Endothelial cell of umbilical vein (primary cell): ENCODE measurements around the gene AGAP3. TPM values are rescaled to one million over a fixed set of nuclear protein-coding genes. Genes with fewer than 3 reads are reported as not detected.

ENCODE experiments used
- BruUV-seq: library from RNA; stranded (reverse); fragments of 400-500 nt; replicated peaks from 2 replicates; lab custom pipeline; 2021; lab: Mats Ljungman, UMichigan
- CTCF ChIA-PET: fragments of 300-600, 350-600 bp; sonication (Branson Sonifier 250); formaldehyde crosslinking; loops from one replicate; lab custom pipeline; 2021; ENCODE audit warnings: antibody characterized with exemption, inconsistent platforms; lab: Charles Lee
- POLR2A ChIA-PET: fragments of 300-600, 350-600 bp; sonication (Branson Sonifier 250); formaldehyde crosslinking; loops from one replicate; lab custom pipeline; 2021; ENCODE audit warnings: antibody characterized with exemption, inconsistent platforms; lab: Charles Lee
- DNase-seq: peaks from one replicate; pipeline ENCODE4 v3.0.0-alpha.2; 2011; ENCODE audit warnings: low read depth, low spot score
- FAIRE-seq: peaks from 2 replicates; lab custom pipeline; 2011; peaks lifted over from hg19 to GRCh38; lab: Jason Lieb, UNC
- H2AFZ ChIP-seq: 2 replicates; pipeline ENCODE4 v1.6.0; 2012; ENCODE audit warnings: low read depth, low read length, control low read depth, inconsistent platforms
- H3K27ac ChIP-seq: 2 replicates; pipeline ENCODE4 v1.5.1; 2011; ENCODE audit warnings: low read depth, mild to moderate bottlenecking, control low read depth, low read length, moderate library complexity; ENCODE audit not compliant: insufficient read depth
- H3K27me3 ChIP-seq, 2 experiments: 2 replicates each; pipeline versions ENCODE4 v1.6.0 to v1.6.1; 2011; ENCODE audit warnings: low read length in 2 of 2, mixed read lengths in 1 of 2; ENCODE audit not compliant: control insufficient read depth in 2 of 2, insufficient read depth in 2 of 2
- H3K36me3 ChIP-seq, 2 experiments: 2 replicates in 1 of 2; 3 replicates in 1 of 2; pipeline ENCODE4 v1.5.1; 2011; ENCODE audit warnings: low read length in 2 of 2, mild to moderate bottlenecking in 1 of 2, moderate library complexity in 1 of 2; ENCODE audit not compliant: control insufficient read depth in 2 of 2, insufficient read depth in 2 of 2; ENCODE audit errors: extremely low read depth in 1 of 2
- H3K4me1 ChIP-seq: 3 replicates; pipeline ENCODE4 v1.5.1; 2011; ENCODE audit warnings: mild to moderate bottlenecking, low read length; ENCODE audit not compliant: control insufficient read depth, insufficient read depth; ENCODE audit errors: extremely low read depth
- H3K4me2 ChIP-seq: 2 replicates; pipeline ENCODE4 v1.6.1; 2011; ENCODE audit warnings: low read length, control low read depth, mixed read lengths; ENCODE audit not compliant: insufficient read depth
- H3K4me3 ChIP-seq, 3 experiments: fragments of 200-600 bp in 1 of 3; sonication (generic), shearing (Covaris generic) in 1 of 3; replicated peaks in 1 of 3; 2 replicates each; pipeline ENCODE4 v1.5.1; 2011 to 2016; ENCODE audit warnings: control low read depth in 3 of 3, low read length in 3 of 3, mild to moderate bottlenecking in 2 of 3, inconsistent platforms in 1 of 3, low read depth in 1 of 3, moderate library complexity in 1 of 3; ENCODE audit not compliant: insufficient read depth in 1 of 3
- H3K79me2 ChIP-seq: 2 replicates; pipeline ENCODE4 v1.6.0; 2012; ENCODE audit warnings: low read length, inconsistent platforms; ENCODE audit not compliant: control insufficient read depth, insufficient read depth
- H3K9ac ChIP-seq: replicated peaks from 2 replicates; pipeline ENCODE3; 2011; ENCODE audit warnings: low read length, control low read depth; ENCODE audit not compliant: insufficient read depth; ENCODE audit errors: extremely low read depth
- H3K9me1 ChIP-seq: replicated peaks from 3 replicates; pipeline ENCODE4 v1.6.0; 2011; ENCODE audit warnings: mild to moderate bottlenecking, low read length; ENCODE audit not compliant: control insufficient read depth, insufficient read depth; ENCODE audit errors: extremely low read depth
- H3K9me3 ChIP-seq: replicated peaks from 2 replicates; pipeline ENCODE4 v1.5.1; 2012; ENCODE audit warnings: low read length, inconsistent platforms; ENCODE audit not compliant: control insufficient read depth, insufficient read depth
- H4K20me1 ChIP-seq: replicated peaks from 2 replicates; pipeline ENCODE3; 2011; ENCODE audit warnings: mild to moderate bottlenecking, low read length; ENCODE audit not compliant: control insufficient read depth, insufficient read depth; ENCODE audit errors: extremely low read depth
- EZH2 ChIP-seq: IDR thresholded peaks from 2 replicates; pipeline ENCODE4 v1.6.1; 2012; ENCODE audit warnings: borderline replicate concordance, low read depth, mild to moderate bottlenecking, moderate library complexity, low read length, inconsistent platforms; ENCODE audit not compliant: severe bottlenecking
- FOS ChIP-seq: IDR thresholded peaks from 2 replicates; pipeline ENCODE4 v1.6.1; 2011; ENCODE audit warnings: mild to moderate bottlenecking, low read length, moderate library complexity, borderline replicate concordance; ENCODE audit not compliant: insufficient read depth
- GATA2 ChIP-seq: IDR thresholded peaks from 2 replicates; pipeline ENCODE4 v1.7.0; 2011; ENCODE audit warnings: low read depth, mild to moderate bottlenecking, moderate library complexity, mixed read lengths, low read length; ENCODE audit not compliant: insufficient read length, insufficient read depth
- JUN ChIP-seq: IDR thresholded peaks from 2 replicates; pipeline ENCODE4 v1.6.1; 2011; ENCODE audit warnings: borderline replicate concordance, low read depth; ENCODE audit not compliant: insufficient read length, insufficient read depth
- MYC ChIP-seq: IDR thresholded peaks from one replicate; pipeline ENCODE4 v1.6.1; 2011; ENCODE audit warnings: mild to moderate bottlenecking, low read depth, low read length
- POLR2A ChIP-seq: IDR thresholded peaks from 2 replicates; pipeline ENCODE4 v1.6.1; 2012; ENCODE audit warnings: low read depth, mild to moderate bottlenecking, control low read depth, low read length
- POLR2AphosphoS5 ChIP-seq: IDR thresholded peaks from 2 replicates; pipeline ENCODE4 v1.6.1; 2012; ENCODE audit warnings: low read depth, mild to moderate bottlenecking, control low read depth, low read length, moderate library complexity; ENCODE audit not compliant: insufficient read depth
- dilution Hi-C: fragments of 300-500 bp; cut with MboI; formaldehyde crosslinking; loops from one replicate; pipeline ENCODE4 v1.15.0; 2019; ENCODE audit warnings: low sequenced_read_pairs; ENCODE audit not compliant: extremely low pct_ligation_motif_present
- intact Hi-C: fragments of 100-400 bp; cut with micrococcal nuclease; formaldehyde crosslinking; loops from one replicate; pipeline ENCODE4 v1.10.0; 2022
- polyA plus RNA-seq, 4 experiments: library from polyadenylated mRNA; depleted of rRNA in 3 of 4; stranded (reverse) in 3 of 4; unstranded in 1 of 4; fragments of >200 nt; gene quantifications; 2 replicates each; pipeline versions ENCODE4 v1.2.1 to v1.2.3, GENCODE V29; 2011 to 2012; ENCODE audit warnings: missing spikeins in 1 of 4
- total RNA-seq: library from RNA; stranded (reverse); gene quantifications from 2 replicates; pipeline ENCODE4 v1.2.3, GENCODE V29; 2021
- TF ChIP-seq, protein P1 (sequence below): IDR thresholded peaks from 2 replicates; pipeline ENCODE4 v1.6.1; 2011; ENCODE audit not compliant: insufficient read depth, insufficient read length
- TF ChIP-seq, protein P2 (sequence below), 2 donors: IDR thresholded peaks; 1 replicate in 1 of 2; 2 replicates in 1 of 2; pipeline ENCODE4 v1.5.1; 2011; ENCODE audit warnings: low read length in 2 of 2, mild to moderate bottlenecking in 2 of 2, moderate library complexity in 2 of 2, control low read depth in 1 of 2, inconsistent platforms in 1 of 2, low read depth in 1 of 2; ENCODE audit not compliant: insufficient read depth in 1 of 2; ENCODE audit errors: extremely low read depth in 1 of 2

AGAP3 gene
- total and polyA plus RNA-seq, 2 donors (not counting 3 experiments of a cell fraction or from before 2014, with no cell fraction given): 171 to 174 TPM

DNA sequence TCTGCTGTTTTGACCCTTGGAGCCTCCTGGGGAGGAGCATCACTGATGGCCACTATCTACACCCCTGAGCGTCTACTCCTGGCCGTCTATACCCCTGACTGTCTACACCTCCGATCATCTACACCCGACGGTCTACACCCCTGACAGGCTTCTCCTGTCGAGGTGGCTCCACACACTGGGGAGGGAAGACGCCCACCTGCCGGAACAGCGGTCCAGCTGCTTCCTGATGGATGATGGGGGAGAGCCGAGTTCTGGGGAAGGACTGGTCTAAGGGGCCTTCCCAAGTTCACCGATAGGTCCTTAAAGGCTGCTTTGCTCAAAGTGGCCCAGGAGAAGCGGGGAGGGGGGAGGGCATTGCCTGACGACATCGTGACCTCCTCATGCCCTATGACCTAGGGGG, 41.9 kb downstream of the AGAP3 start:
- TF ChIP-seq POLR2A: no peak
- TF ChIP-seq GATA2: no peak
- TF ChIP-seq JUN: no peak
- no peak for TF ChIP-seq FOS
- TF ChIP-seq POLR2AphosphoS5: no peak
- no peak for TF ChIP-seq MYC
- TF ChIP-seq, protein P1, sequence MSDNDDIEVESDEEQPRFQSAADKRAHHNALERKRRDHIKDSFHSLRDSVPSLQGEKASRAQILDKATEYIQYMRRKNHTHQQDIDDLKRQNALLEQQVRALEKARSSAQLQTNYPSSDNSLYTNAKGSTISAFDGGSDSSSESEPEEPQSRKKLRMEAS: no peak
- TF ChIP-seq, protein P2, sequence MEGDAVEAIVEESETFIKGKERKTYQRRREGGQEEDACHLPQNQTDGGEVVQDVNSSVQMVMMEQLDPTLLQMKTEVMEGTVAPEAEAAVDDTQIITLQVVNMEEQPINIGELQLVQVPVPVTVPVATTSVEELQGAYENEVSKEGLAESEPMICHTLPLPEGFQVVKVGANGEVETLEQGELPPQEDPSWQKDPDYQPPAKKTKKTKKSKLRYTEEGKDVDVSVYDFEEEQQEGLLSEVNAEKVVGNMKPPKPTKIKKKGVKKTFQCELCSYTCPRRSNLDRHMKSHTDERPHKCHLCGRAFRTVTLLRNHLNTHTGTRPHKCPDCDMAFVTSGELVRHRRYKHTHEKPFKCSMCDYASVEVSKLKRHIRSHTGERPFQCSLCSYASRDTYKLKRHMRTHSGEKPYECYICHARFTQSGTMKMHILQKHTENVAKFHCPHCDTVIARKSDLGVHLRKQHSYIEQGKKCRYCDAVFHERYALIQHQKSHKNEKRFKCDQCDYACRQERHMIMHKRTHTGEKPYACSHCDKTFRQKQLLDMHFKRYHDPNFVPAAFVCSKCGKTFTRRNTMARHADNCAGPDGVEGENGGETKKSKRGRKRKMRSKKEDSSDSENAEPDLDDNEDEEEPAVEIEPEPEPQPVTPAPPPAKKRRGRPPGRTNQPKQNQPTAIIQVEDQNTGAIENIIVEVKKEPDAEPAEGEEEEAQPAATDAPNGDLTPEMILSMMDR (IDR thresholded peaks at IDR 0.05; ENCODE audit: extremely low read depth in 1 of 2, insufficient read depth in 1 of 2, low read depth in 1 of 2, low read length in 2 of 2): no peak
- TF ChIP-seq EZH2: no peak
- Histone ChIP-seq H3K9me1 (no peaks in the 10 kb centered on the region), H3K27ac (no peak overlapping the region), H2AFZ (no peak overlapping the region), H3K9me3 (no peaks in the 10 kb centered on the region), H3K36me3 (peaks cover 4 to 67% of the 10 kb centered on the region in 2 experiments), H3K4me2 (no peak overlapping the region), H3K9ac (no peak overlapping the region), H3K27me3 (no peaks in the 10 kb centered on the region), H3K79me2 (no peaks in the 10 kb centered on the region), H3K4me1 (no peaks in the 10 kb centered on the region), H4K20me1 (peaks cover 2% of the 10 kb centered on the region), H3K4me3 (no peak overlapping the region)
- DNase-seq (no peak), FAIRE-seq (no peak)
- POLR2A ChIA-PET: no interaction called here
- intact Hi-C loops: no loop called here
- CTCF ChIA-PET: interaction anchor here (1.0 kb wide), 1 partner anchor 116 kb away, joined by 4 read pairs; no protein-coding TSS in a partner anchor
- dilution Hi-C loops: no loop called here
- no TSS peak for BruUV-seq
